ENCODE measurements around the gene ABCA10.
"Not testable (repeated sequence)": the region's sequence is repeated elsewhere in the genome, so short reads cannot be mapped to it uniquely, and the experiment has no call there.

ABCA10 gene

GRCh38 chr17:69232650-69233049 lies 4.0 kb upstream of the ABCA10 start:
- DNase-seq = no peak
- intact Hi-C loops (cut with DNase I) = loop anchor here (10.0 kb wide), 2 partner anchors 168 to 718 kb away; partner anchors contain the start of genes ABCA9 and PRKAR1A

- intact Hi-C loops (cut with DNase I) = loop anchor here (10.0 kb wide), 2 partner anchors 167 to 717 kb away; partner anchors contain the start of genes ABCA9 and PRKAR1A
- no peak for DNase-seq
Observed at GRCh38 chr17:69231521-69231920, 2.9 kb upstream of the ABCA10 start.

- no peak for DNase-seq
- intact Hi-C loops (cut with DNase I) = loop anchor here (10.0 kb wide), 2 partner anchors 166 to 716 kb away; partner anchors contain the start of genes ABCA9 and PRKAR1A
Observed at GRCh38 chr17:69230939-69231338, 2.3 kb upstream of the ABCA10 start.

GRCh38 chr17:69228018-69228417 lies 606 bp downstream of the ABCA10 start:
- DNase-seq = no peak
- intact Hi-C loops (cut with DNase I) = no loop called here

- DNase-seq = no peak
- intact Hi-C loops (cut with DNase I) = no loop called here
Observed at GRCh38 chr17:69227541-69227940, 1.1 kb downstream of the ABCA10 start.

- DNase-seq = no peak
- intact Hi-C loops (cut with DNase I) = no loop called here
Observed at GRCh38 chr17:69223809-69224208, 4.8 kb downstream of the ABCA10 start.

- DNase-seq = no peak
- intact Hi-C loops (cut with DNase I) = no loop called here
Observed at GRCh38 chr17:69222707-69223258, 5.8 kb downstream of the ABCA10 start.

- intact Hi-C loops (cut with DNase I) = no loop called here
Observed at GRCh38 chr17:69220098-69220497, 8.5 kb downstream of the ABCA10 start.

GRCh38 chr17:69218986-69219385 lies 9.6 kb downstream of the ABCA10 start:
- intact Hi-C loops (cut with DNase I) = no loop called here
- no peak for DNase-seq

More at GRCh38 chr17:69220098-69220497, 8.5 kb downstream of the ABCA10 start:
- no peak for DNase-seq

- peak in 1 of 10 donors; percentile 8 for DNase-seq
- intact Hi-C loops (cut with DNase I) = no loop called here
Observed at GRCh38 chr17:69213059-69213813, 15.4 kb downstream of the ABCA10 start.

GRCh38 chr17:69208640-69209039 lies 20.0 kb downstream of the ABCA10 start:
- no peak for DNase-seq
- intact Hi-C loops (cut with DNase I) = no loop called here

- no peak for DNase-seq
- intact Hi-C loops (cut with DNase I) = no loop called here
Observed at GRCh38 chr17:69207151-69207550, 21.5 kb downstream of the ABCA10 start.

- intact Hi-C loops (cut with DNase I) = no loop called here
- no peak for DNase-seq
Observed at GRCh38 chr17:69198238-69198637, 30.4 kb downstream of the ABCA10 start.

- intact Hi-C loops (cut with DNase I) = not testable (repeated sequence)
- peak in 2 of 10 donors; percentile 62 to 70 for DNase-seq
Observed at GRCh38 chr17:69196105-69196653, 32.4 kb downstream of the ABCA10 start.

GRCh38 chr17:69192754-69193153 lies 35.9 kb downstream of the ABCA10 start:
- no peak for DNase-seq
- intact Hi-C loops (cut with DNase I) = no loop called here

- intact Hi-C loops (cut with DNase I) = no loop called here
- DNase-seq = no peak
Observed at GRCh38 chr17:69188796-69189195, 39.8 kb downstream of the ABCA10 start.

GRCh38 chr17:69188064-69188463 lies 40.6 kb downstream of the ABCA10 start:
- no peak for DNase-seq
- intact Hi-C loops (cut with DNase I) = no loop called here

GRCh38 chr17:69187294-69187693 lies 41.3 kb downstream of the ABCA10 start:
- intact Hi-C loops (cut with DNase I) = no loop called here
- DNase-seq = no peak

- intact Hi-C loops (cut with DNase I) = no loop called here
- no peak for DNase-seq
Observed at GRCh38 chr17:69179227-69179952, 49.2 kb downstream of the ABCA10 start.

GRCh38 chr17:69176457-69176795 lies 52.2 kb downstream of the ABCA10 start:
- no peak for DNase-seq
- intact Hi-C loops (cut with DNase I) = no loop called here

Measured in posterior cingulate gyrus (tissue), 11 donors.